Peyer's patch (tissue), 4 donors: Measurements from ENCODE around the gene RELN. TPM values are rescaled to one million over a fixed set of nuclear protein-coding genes. Genes with fewer than 3 reads are reported as not detected.

Source experiments
- DNase-seq, 3 donors: peaks; one replicate each; pipeline ENCODE4 v3.0.0-alpha.2; 2017 to 2019
- H3K27ac ChIP-seq, 4 donors: fragments of 200-600 bp; sonication (generic); one replicate each; pipeline ENCODE4 v1.5.1; 2016 to 2019
- H3K27me3 ChIP-seq, 2 donors: fragments of 200-600 bp; sonication (generic); one replicate each; pipeline ENCODE4 v1.5.1; 2019
- H3K36me3 ChIP-seq, 3 donors: fragments of 200-600 bp; sonication (generic); one replicate each; pipeline ENCODE4 v1.5.1; 2016 to 2019
- H3K4me1 ChIP-seq, 4 donors: fragments of 200-600 bp; sonication (generic); one replicate each; pipeline ENCODE4 v1.5.1; 2016 to 2019
- H3K4me3 ChIP-seq, 4 donors: fragments of 200-600 bp; sonication (generic); 1 replicate in 3 of 4; 2 replicates in 1 of 4; pipeline ENCODE4 v1.5.1; 2016 to 2019; ENCODE audit warnings: mild to moderate bottlenecking in 1 of 4
- H3K9me3 ChIP-seq, 4 donors: fragments of 200-600 bp; sonication (generic); one replicate each; pipeline ENCODE4 v1.5.1; 2016 to 2019; ENCODE audit warnings: mild to moderate bottlenecking in 1 of 4
- CTCF ChIP-seq, 6 experiments: fragments of 450-650 bp in 4 of 6; fragments of 200-600 bp in 2 of 6; sonication (generic) in 1 of 6; IDR thresholded peaks; one replicate each; pipeline ENCODE4 v1.5.1; 2017 to 2019; ENCODE audit warnings: antibody characterized with exemption in 6 of 6, mild to moderate bottlenecking in 3 of 6, moderate library complexity in 1 of 6
- POLR2A ChIP-seq, 2 donors: fragments of 450-650 bp; IDR thresholded peaks; one replicate each; pipeline ENCODE4 v1.5.1; 2017; ENCODE audit warnings: antibody characterized with exemption in 2 of 2, mild to moderate bottlenecking in 2 of 2, moderate library complexity in 2 of 2
- total RNA-seq, 4 donors: library from RNA; depleted of rRNA; stranded (reverse); fragments of >200 nt; gene quantifications; one replicate each; pipeline ENCODE4 v1.1.0, GENCODE V29; 2016

RELN gene
- total RNA-seq, 4 donors from 2014 or later = 1.7 to 3.9 (median 3.2) TPM

- no peaks in the 10 kb centered on the region for H3K4me1 ChIP-seq
- no peaks in the 10 kb centered on the region for H3K27me3 ChIP-seq
- H3K9me3 ChIP-seq = no peaks in the 10 kb centered on the region
- TF ChIP-seq POLR2A (IDR thresholded peaks at IDR 0.05) (no peak), CTCF (IDR thresholded peaks at IDR 0.05) (no peak)
- no peak overlapping the region for H3K27ac ChIP-seq
- DNase-seq = no peak
- H3K4me3 ChIP-seq = no peak overlapping the region
- no peaks in the 10 kb centered on the region for H3K36me3 ChIP-seq
Observed at GRCh38 chr7:103702454-103702853, 287.0 kb downstream of the RELN start.

- H3K4me1 ChIP-seq = no peaks in the 10 kb centered on the region
- no peak overlapping the region for H3K27ac ChIP-seq
- no peaks in the 10 kb centered on the region for H3K9me3 ChIP-seq
- no peak for TF ChIP-seq POLR2A (IDR thresholded peaks at IDR 0.05)
- no peaks in the 10 kb centered on the region for H3K36me3 ChIP-seq
- DNase-seq = no peak
- no peaks in the 10 kb centered on the region for H3K27me3 ChIP-seq
- H3K4me3 ChIP-seq = no peak overlapping the region
Observed at GRCh38 chr7:103699032-103699431, 290.4 kb downstream of the RELN start.

GRCh38 chr7:103698064-103698463, 291.4 kb downstream of the RELN start:
- no peak overlapping the region for H3K27ac ChIP-seq
- no peaks in the 10 kb centered on the region for H3K36me3 ChIP-seq
- TF ChIP-seq POLR2A (IDR thresholded peaks at IDR 0.05) = no peak
- no peaks in the 10 kb centered on the region for H3K4me1 ChIP-seq
- DNase-seq = no peak
- H3K27me3 ChIP-seq = no peaks in the 10 kb centered on the region
- no peak overlapping the region for H3K4me3 ChIP-seq
- H3K9me3 ChIP-seq = no peaks in the 10 kb centered on the region

GRCh38 chr7:103695521-103695920, 293.9 kb downstream of the RELN start:
- DNase-seq = no peak
- no peaks in the 10 kb centered on the region for H3K9me3 ChIP-seq
- H3K36me3 ChIP-seq = no peaks in the 10 kb centered on the region
- TF ChIP-seq CTCF (IDR thresholded peaks at IDR 0.05) (no peak), POLR2A (IDR thresholded peaks at IDR 0.05) (no peak)
- no peaks in the 10 kb centered on the region for H3K4me1 ChIP-seq
- no peak overlapping the region for H3K4me3 ChIP-seq
- no peak overlapping the region for H3K27ac ChIP-seq
- no peaks in the 10 kb centered on the region for H3K27me3 ChIP-seq

GRCh38 chr7:103694304-103694703, 295.2 kb downstream of the RELN start:
- no peak overlapping the region for H3K4me3 ChIP-seq
- H3K27ac ChIP-seq = no peak overlapping the region
- no peak for DNase-seq
- TF ChIP-seq CTCF (IDR thresholded peaks at IDR 0.05) = no peak
- H3K9me3 ChIP-seq = no peaks in the 10 kb centered on the region
- no peaks in the 10 kb centered on the region for H3K27me3 ChIP-seq
- no peaks in the 10 kb centered on the region for H3K4me1 ChIP-seq
- no peaks in the 10 kb centered on the region for H3K36me3 ChIP-seq

- Histone ChIP-seq H3K27ac (no peak overlapping the region), H3K4me1 (no peaks in the 10 kb centered on the region), H3K9me3 (no peaks in the 10 kb centered on the region), H3K36me3 (no peaks in the 10 kb centered on the region), H3K4me3 (no peak overlapping the region), H3K27me3 (no peaks in the 10 kb centered on the region)
- DNase-seq = no peak
- no peak for TF ChIP-seq POLR2A (IDR thresholded peaks at IDR 0.05)
- no peak for TF ChIP-seq CTCF (IDR thresholded peaks at IDR 0.05)
Observed at GRCh38 chr7:103691291-103691690, 298.2 kb downstream of the RELN start.

- no peaks in the 10 kb centered on the region for H3K36me3 ChIP-seq
- no peaks in the 10 kb centered on the region for H3K9me3 ChIP-seq
- H3K27me3 ChIP-seq = no peaks in the 10 kb centered on the region
- H3K4me3 ChIP-seq = no peak overlapping the region
- TF ChIP-seq POLR2A (IDR thresholded peaks at IDR 0.05) (no peak), CTCF (IDR thresholded peaks at IDR 0.05) (no peak)
- H3K27ac ChIP-seq = no peak overlapping the region
- no peaks in the 10 kb centered on the region for H3K4me1 ChIP-seq
- no peak for DNase-seq
Observed at GRCh38 chr7:103690242-103690974, 299.1 kb downstream of the RELN start.
